HG02870 (cell line): ENCODE measurements around the gene ATP6V0A4.

Experiments used
- ATAC-seq: cut with Tn5 transposase; IDR thresholded peaks from one replicate; pipeline ENCODE4 v1.9.1; 2021; ENCODE audit warnings: mild to moderate bottlenecking, moderate library complexity; ENCODE audit not compliant: unreplicated experiment

ATP6V0A4 gene

DNA sequence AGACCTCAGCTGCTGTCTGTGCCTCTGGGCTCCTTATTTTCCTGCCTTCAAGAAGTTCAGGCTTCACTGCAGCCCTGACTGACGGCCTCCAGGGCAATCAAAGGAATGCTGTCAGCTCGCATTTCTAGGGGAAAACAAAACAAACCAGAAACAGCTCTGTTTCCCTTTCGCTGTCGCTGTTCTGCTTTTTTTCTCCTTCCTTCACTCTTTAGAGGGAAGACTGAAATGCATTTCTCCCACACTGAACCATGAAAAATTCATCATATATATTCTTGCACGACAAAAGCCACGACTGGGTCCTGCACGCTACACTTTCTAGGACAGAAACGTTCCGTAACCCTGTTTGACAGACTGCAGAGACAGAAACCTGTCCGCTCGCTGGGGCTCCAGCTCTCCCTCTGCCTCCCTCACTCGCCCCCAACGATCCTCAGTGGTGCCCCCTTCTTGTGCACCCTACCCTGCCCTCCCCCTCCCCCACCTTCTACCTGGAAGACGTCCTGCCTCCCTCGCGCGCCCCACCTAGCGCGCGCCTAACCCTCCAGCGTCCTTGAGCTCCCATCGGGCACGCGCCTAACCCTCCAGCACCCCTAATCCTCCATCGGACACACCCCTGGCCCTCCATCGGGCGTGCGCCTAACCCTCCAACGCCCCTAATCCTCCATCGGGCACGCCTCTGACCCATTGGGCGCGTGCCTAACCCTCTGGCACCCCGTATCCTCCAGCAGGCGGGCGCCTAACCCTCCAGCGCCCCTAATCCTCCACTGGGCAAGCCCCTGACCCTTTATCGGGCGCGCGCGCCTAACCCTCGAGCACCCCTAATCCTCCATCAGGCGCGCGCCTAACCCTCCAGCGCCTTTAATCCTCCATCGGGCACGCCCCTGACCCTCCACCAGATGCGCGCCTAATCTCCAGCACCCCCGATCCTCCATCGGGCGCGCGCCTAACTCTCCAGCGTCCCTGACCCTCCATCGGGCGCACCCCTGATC lies 134.0 kb downstream of the ATP6V0A4 start:
- no peak for ATAC-seq

DNA sequence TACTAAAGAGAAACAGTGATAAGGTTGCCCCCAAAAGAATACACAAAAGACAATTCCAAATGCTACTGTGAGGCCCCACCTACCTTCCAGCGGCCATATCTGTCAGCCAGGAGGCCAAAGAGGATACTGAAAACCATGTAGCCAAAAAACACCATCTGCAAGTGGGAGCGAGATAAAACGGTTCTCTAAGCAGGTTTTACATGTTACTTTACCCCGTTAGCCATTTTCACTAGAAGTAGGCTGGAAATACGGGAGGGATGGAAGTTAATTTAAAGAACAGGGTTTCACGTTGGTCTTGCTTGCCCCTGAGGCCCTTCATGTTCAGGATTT lies 135.0 kb downstream of the ATP6V0A4 start:
- no peak for ATAC-seq

GRCh38 chr7:138662076-138662990 lies 135.7 kb downstream of the ATP6V0A4 start:
- ATAC-seq = no peak

DNA sequence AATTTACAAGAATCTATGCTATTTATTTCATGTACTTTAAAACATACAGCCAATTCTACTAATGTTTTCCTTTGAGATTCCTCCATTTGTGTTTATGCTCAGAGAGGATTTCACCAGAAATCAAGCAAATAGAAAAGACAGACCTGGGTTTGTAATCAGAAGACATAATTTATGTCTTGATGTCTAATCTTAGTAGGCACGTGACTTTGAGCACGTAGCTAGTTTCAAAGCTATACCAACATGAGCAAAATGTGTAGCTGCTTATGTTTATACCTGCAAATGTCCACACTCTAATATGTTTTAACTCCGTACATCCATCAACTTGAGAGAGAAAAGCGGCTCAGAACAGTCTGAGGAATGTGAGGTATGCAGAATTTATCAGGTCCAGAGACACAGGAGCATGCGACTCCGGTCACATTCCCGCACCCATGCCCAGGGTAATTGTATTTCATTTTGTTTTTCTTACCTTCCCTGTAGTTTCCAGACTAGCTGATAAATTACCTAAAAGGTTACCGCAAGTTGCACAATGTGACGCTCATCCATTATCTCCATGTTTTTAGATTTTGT lies 136.8 kb downstream of the ATP6V0A4 start:
- ATAC-seq = no peak

GRCh38 chr7:138658889-138659288 lies 139.1 kb downstream of the ATP6V0A4 start:
- ATAC-seq = no peak

DNA sequence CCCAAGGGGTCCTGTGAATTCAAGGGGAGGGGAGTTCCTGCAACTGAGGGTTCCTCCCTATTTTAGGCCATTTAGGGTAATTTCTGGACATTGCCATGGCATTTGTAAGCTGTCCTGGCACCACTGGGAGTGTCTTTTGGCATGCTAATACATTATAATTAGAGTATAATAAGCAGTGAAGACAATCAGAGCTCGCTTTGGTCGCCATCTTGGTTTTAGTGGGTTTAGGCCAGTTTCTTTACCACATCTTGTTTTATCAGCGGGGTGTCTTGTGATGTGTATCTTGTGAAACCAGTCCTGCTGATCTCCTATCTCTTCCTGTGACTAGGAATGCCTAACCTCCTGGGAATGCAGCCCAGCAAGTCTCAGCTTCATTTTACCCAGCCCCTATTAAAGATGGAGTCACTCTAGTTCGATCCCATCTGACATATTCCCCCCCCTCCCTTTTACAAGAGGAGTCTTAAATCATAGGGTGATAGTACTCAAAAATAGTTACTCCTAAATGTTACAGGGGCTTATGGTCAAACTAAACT lies 140.1 kb downstream of the ATP6V0A4 start:
- ATAC-seq = no peak

DNA sequence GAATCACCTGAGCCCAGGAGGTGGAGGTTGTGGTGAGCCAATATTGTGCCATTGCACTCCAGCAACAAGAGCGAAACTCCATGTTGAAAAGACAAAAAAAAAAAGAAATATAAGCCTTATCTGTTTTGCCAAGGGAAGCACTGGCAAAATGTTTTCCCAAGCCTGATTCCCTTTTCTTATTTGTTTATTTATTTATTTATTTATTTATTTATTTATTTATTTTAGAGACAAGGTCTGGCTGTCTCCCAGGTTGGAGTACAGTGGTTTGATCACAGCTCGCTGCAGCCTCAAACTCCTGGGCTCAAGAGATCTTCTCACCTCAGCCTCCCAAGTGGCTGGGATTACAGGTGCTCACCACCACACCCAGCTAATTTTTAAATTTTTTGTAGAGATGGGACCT lies 141.0 kb downstream of the ATP6V0A4 start:
- no peak for ATAC-seq
